ENCODE results near the gene MAP1LC3A.

MAP1LC3A gene

GRCh38 chr20:34536798-34537394 lies 21.6 kb upstream of the MAP1LC3A start:
- H3K9me3 ChIP-seq (ENCODE audit: insufficient read depth, low read length, severe bottlenecking): no peaks in the 10 kb centered on the region
- TF ChIP-seq EZH2 (IDR thresholded peaks at IDR 0.05; ENCODE audit: borderline replicate concordance, low read depth, low read length, severe bottlenecking) (no peak), CTCF (IDR thresholded peaks at IDR 0.05; ENCODE audit: borderline replicate concordance, extremely low read depth, low read length, poor library complexity, severe bottlenecking) (peak; percentile 55)
- ATAC-seq (ENCODE audit: insufficient read depth, low read depth) (peak; percentile 61; the same call in 2 of the 3 replicates), DNase-seq (peak; percentile 20)
- peaks cover 13% of the 10 kb centered on the region; the same call in 1 of the 2 replicates for H3K79me2 ChIP-seq (ENCODE audit: insufficient read depth, low read length)
- H2AFZ ChIP-seq (ENCODE audit: low read depth, low read length): no peak overlapping the region
- H3K27me3 ChIP-seq (ENCODE audit: insufficient read depth, low read length, poor library complexity): no peaks in the 10 kb centered on the region
- no peaks in the 10 kb centered on the region for H3K4me1 ChIP-seq (ENCODE audit: insufficient read depth, low read length)
- no peak overlapping the region for H3K4me2 ChIP-seq (ENCODE audit: insufficient read depth, low read length)
- no peak overlapping the region for H3K9ac ChIP-seq (ENCODE audit: low read depth, low read length)
- H3K36me3 ChIP-seq (ENCODE audit: insufficient read depth, low read length): peaks cover 94% of the 10 kb centered on the region
- peaks cover 27% of the 10 kb centered on the region for H4K20me1 ChIP-seq (ENCODE audit: insufficient read depth, low read length)
- no peak overlapping the region for H3K27ac ChIP-seq (ENCODE audit: low read length)
- no peak overlapping the region for H3K4me3 ChIP-seq (ENCODE audit: low read depth in 1 of 2, low read length in 2 of 2)

- no peak overlapping the region for H2AFZ ChIP-seq (ENCODE audit: low read depth, low read length)
- ATAC-seq (ENCODE audit: insufficient read depth, low read depth) (no peak), DNase-seq (no peak)
- H3K36me3 ChIP-seq (ENCODE audit: insufficient read depth, low read length): peaks cover 93% of the 10 kb centered on the region
- H3K79me2 ChIP-seq (ENCODE audit: insufficient read depth, low read length): peaks cover 7% of the 10 kb centered on the region; the same call in 1 of the 2 replicates
- H3K27me3 ChIP-seq (ENCODE audit: insufficient read depth, low read length, poor library complexity): no peaks in the 10 kb centered on the region
- H3K27ac ChIP-seq (ENCODE audit: low read length): no peak overlapping the region
- no peak for TF ChIP-seq CTCF (IDR thresholded peaks at IDR 0.05; ENCODE audit: borderline replicate concordance, extremely low read depth, low read length, poor library complexity, severe bottlenecking)
- TF ChIP-seq EZH2 (IDR thresholded peaks at IDR 0.05; ENCODE audit: borderline replicate concordance, low read depth, low read length, severe bottlenecking): no peak
- no peak overlapping the region for H3K4me3 ChIP-seq (ENCODE audit: low read depth in 1 of 2, low read length in 2 of 2)
- no peak overlapping the region for H3K9ac ChIP-seq (ENCODE audit: low read depth, low read length)
- H3K4me1 ChIP-seq (ENCODE audit: insufficient read depth, low read length): no peaks in the 10 kb centered on the region
- no peak overlapping the region for H3K4me2 ChIP-seq (ENCODE audit: insufficient read depth, low read length)
- peaks cover 21% of the 10 kb centered on the region for H4K20me1 ChIP-seq (ENCODE audit: insufficient read depth, low read length)
- no peaks in the 10 kb centered on the region for H3K9me3 ChIP-seq (ENCODE audit: insufficient read depth, low read length, severe bottlenecking)
Observed at GRCh38 chr20:34537651-34538050, 20.9 kb upstream of the MAP1LC3A start.

DNA sequence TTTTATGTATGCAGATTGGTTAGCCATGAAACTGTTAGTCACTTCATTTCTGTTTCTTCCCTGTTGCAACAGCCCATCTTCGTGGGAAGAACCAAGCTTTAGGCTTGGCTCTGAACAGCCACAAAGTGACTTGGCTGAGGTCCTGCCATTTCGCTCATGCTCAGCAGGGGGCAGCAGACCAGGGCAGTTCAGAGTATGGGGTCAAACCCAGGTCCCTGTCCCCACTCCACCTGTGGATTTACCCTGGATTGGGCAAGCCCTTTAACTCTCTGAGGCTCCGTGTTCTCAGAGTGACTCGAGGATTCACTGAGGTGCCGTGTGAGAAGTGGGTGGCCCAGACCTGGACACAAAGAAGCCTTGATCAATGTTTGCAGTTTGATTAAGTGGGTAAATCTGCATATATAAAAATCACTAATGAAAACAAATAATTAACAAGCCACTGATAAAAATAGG lies 19.8 kb upstream of the MAP1LC3A start:
- peaks cover 14% of the 10 kb centered on the region for H4K20me1 ChIP-seq (ENCODE audit: insufficient read depth, low read length)
- H3K4me3 ChIP-seq (ENCODE audit: low read depth in 1 of 2, low read length in 2 of 2): no peak overlapping the region
- TF ChIP-seq EZH2 (IDR thresholded peaks at IDR 0.05; ENCODE audit: borderline replicate concordance, low read depth, low read length, severe bottlenecking) (no peak), CTCF (IDR thresholded peaks at IDR 0.05; ENCODE audit: borderline replicate concordance, extremely low read depth, low read length, poor library complexity, severe bottlenecking) (peak; percentile 89)
- H2AFZ ChIP-seq (ENCODE audit: low read depth, low read length): no peak overlapping the region
- ATAC-seq (ENCODE audit: insufficient read depth, low read depth) (peak; percentile 74), DNase-seq (peak; percentile 56)
- H3K36me3 ChIP-seq (ENCODE audit: insufficient read depth, low read length): peaks cover 85% of the 10 kb centered on the region
- no peak overlapping the region for H3K9ac ChIP-seq (ENCODE audit: low read depth, low read length)
- H3K79me2 ChIP-seq (ENCODE audit: insufficient read depth, low read length): no peaks in the 10 kb centered on the region
- H3K27ac ChIP-seq (ENCODE audit: low read length): no peak overlapping the region
- no peaks in the 10 kb centered on the region for H3K4me1 ChIP-seq (ENCODE audit: insufficient read depth, low read length)
- H3K9me3 ChIP-seq (ENCODE audit: insufficient read depth, low read length, severe bottlenecking): no peaks in the 10 kb centered on the region
- H3K27me3 ChIP-seq (ENCODE audit: insufficient read depth, low read length, poor library complexity): no peaks in the 10 kb centered on the region
- H3K4me2 ChIP-seq (ENCODE audit: insufficient read depth, low read length): no peak overlapping the region
